Adipocyte (in vitro differentiated cells): ENCODE measurements around the gene TP63.

Experiments
- DNase-seq: peaks from one replicate; pipeline ENCODE4 v3.0.0-alpha.2; 2015; ENCODE audit warnings: low read depth
- H3K27me3 ChIP-seq: replicated peaks from 2 replicates; pipeline ENCODE4 v1.7.0; 2013; ENCODE audit warnings: mild to moderate bottlenecking, low read length, moderate library complexity; ENCODE audit not compliant: control insufficient read depth, insufficient read depth
- H3K36me3 ChIP-seq: 2 replicates; pipeline ENCODE4 v1.7.0; 2013; ENCODE audit warnings: low read length, mild to moderate bottlenecking, moderate library complexity; ENCODE audit not compliant: control insufficient read depth, insufficient read depth, severe bottlenecking
- H3K4me1 ChIP-seq: 2 replicates; pipeline ENCODE4 v1.7.0; 2013; ENCODE audit warnings: mild to moderate bottlenecking, low read length, moderate library complexity; ENCODE audit not compliant: control insufficient read depth, insufficient read depth
- H3K4me3 ChIP-seq: 2 replicates; pipeline ENCODE4 v1.7.0; 2013; ENCODE audit warnings: mild to moderate bottlenecking, low read length, moderate library complexity
- H3K9ac ChIP-seq: 2 replicates; pipeline ENCODE4 v1.7.0; 2013; ENCODE audit warnings: mild to moderate bottlenecking, low read length, moderate library complexity
- H3K9me3 ChIP-seq: 2 replicates; pipeline ENCODE4 v1.7.0; 2013; ENCODE audit warnings: mild to moderate bottlenecking, low read length, moderate library complexity; ENCODE audit not compliant: control insufficient read depth

The TP63 gene

GRCh38 chr3:189871418-189871817 lies 240.2 kb downstream of the TP63 start:
- peaks cover 4% of the 10 kb centered on the region for H3K9me3 ChIP-seq
- H3K9ac ChIP-seq: no peak overlapping the region
- no peaks in the 10 kb centered on the region for H3K4me1 ChIP-seq
- no peaks in the 10 kb centered on the region for H3K36me3 ChIP-seq
- no peak overlapping the region for H3K4me3 ChIP-seq
- H3K27me3 ChIP-seq: no peaks in the 10 kb centered on the region
- no peak for DNase-seq

- Histone ChIP-seq H3K36me3 (no peaks in the 10 kb centered on the region), H3K4me3 (no peak overlapping the region), H3K4me1 (peaks cover 3% of the 10 kb centered on the region), H3K9me3 (no peaks in the 10 kb centered on the region), H3K9ac (no peak overlapping the region), H3K27me3 (no peaks in the 10 kb centered on the region)
- no peak for DNase-seq
Observed at GRCh38 chr3:189883113-189883753, 252.0 kb downstream of the TP63 start.

GRCh38 chr3:189890496-189890895 lies 259.3 kb downstream of the TP63 start:
- Histone ChIP-seq H3K27me3 (no peaks in the 10 kb centered on the region), H3K36me3 (no peaks in the 10 kb centered on the region), H3K9me3 (no peaks in the 10 kb centered on the region), H3K4me3 (no peak overlapping the region), H3K9ac (no peak overlapping the region), H3K4me1 (no peaks in the 10 kb centered on the region)
- no peak for DNase-seq

GRCh38 chr3:189896533-189896932 lies 265.3 kb downstream of the TP63 start:
- Histone ChIP-seq H3K4me3 (no peak overlapping the region), H3K4me1 (peaks cover 9% of the 10 kb centered on the region), H3K9me3 (no peaks in the 10 kb centered on the region), H3K27me3 (no peaks in the 10 kb centered on the region), H3K9ac (no peak overlapping the region), H3K36me3 (no peaks in the 10 kb centered on the region)
- DNase-seq: no peak

- DNase-seq: no peak
- Histone ChIP-seq H3K4me1 (peaks cover 15% of the 10 kb centered on the region), H3K9ac (no peak overlapping the region), H3K36me3 (no peaks in the 10 kb centered on the region), H3K4me3 (no peak overlapping the region), H3K27me3 (no peaks in the 10 kb centered on the region), H3K9me3 (no peaks in the 10 kb centered on the region)
Observed at GRCh38 chr3:189897406-189897805, 266.2 kb downstream of the TP63 start.

GRCh38 chr3:189898559-189899153 lies 267.5 kb downstream of the TP63 start:
- H3K9ac ChIP-seq: no peak overlapping the region
- no peaks in the 10 kb centered on the region for H3K36me3 ChIP-seq
- H3K9me3 ChIP-seq: no peaks in the 10 kb centered on the region
- DNase-seq: peak; percentile 63
- peaks cover 25% of the 10 kb centered on the region for H3K4me1 ChIP-seq
- H3K4me3 ChIP-seq: no peak overlapping the region
- no peaks in the 10 kb centered on the region for H3K27me3 ChIP-seq

- no peak overlapping the region for H3K4me3 ChIP-seq
- no peaks in the 10 kb centered on the region for H3K27me3 ChIP-seq
- H3K9me3 ChIP-seq: no peaks in the 10 kb centered on the region
- H3K36me3 ChIP-seq: no peaks in the 10 kb centered on the region
- H3K9ac ChIP-seq: no peak overlapping the region
- peaks cover 25% of the 10 kb centered on the region for H3K4me1 ChIP-seq
- DNase-seq: no peak
Observed at GRCh38 chr3:189899186-189899585, 268.0 kb downstream of the TP63 start.

- Histone ChIP-seq H3K27me3 (no peaks in the 10 kb centered on the region), H3K36me3 (no peaks in the 10 kb centered on the region), H3K4me3 (no peak overlapping the region), H3K4me1 (peaks cover 25% of the 10 kb centered on the region), H3K9ac (no peak overlapping the region), H3K9me3 (no peaks in the 10 kb centered on the region)
- DNase-seq: no peak
Observed at GRCh38 chr3:189900578-189900977, 269.4 kb downstream of the TP63 start.

- Histone ChIP-seq H3K4me3 (no peak overlapping the region), H3K9ac (no peak overlapping the region), H3K27me3 (no peaks in the 10 kb centered on the region), H3K4me1 (peaks cover 25% of the 10 kb centered on the region), H3K9me3 (no peaks in the 10 kb centered on the region), H3K36me3 (no peaks in the 10 kb centered on the region)
- DNase-seq: no peak
Observed at GRCh38 chr3:189901481-189901880, 270.3 kb downstream of the TP63 start.

- peaks cover 25% of the 10 kb centered on the region for H3K4me1 ChIP-seq
- no peaks in the 10 kb centered on the region for H3K9me3 ChIP-seq
- H3K27me3 ChIP-seq: no peaks in the 10 kb centered on the region
- H3K9ac ChIP-seq: no peak overlapping the region
- H3K4me3 ChIP-seq: no peak overlapping the region
- no peaks in the 10 kb centered on the region for H3K36me3 ChIP-seq
- no peak for DNase-seq
Observed at GRCh38 chr3:189902230-189903186, 271.3 kb downstream of the TP63 start.

- DNase-seq: no peak
- no peaks in the 10 kb centered on the region for H3K9me3 ChIP-seq
- H3K36me3 ChIP-seq: no peaks in the 10 kb centered on the region
- peaks cover 30% of the 10 kb centered on the region for H3K4me1 ChIP-seq
- H3K27me3 ChIP-seq: no peaks in the 10 kb centered on the region
- no peak overlapping the region for H3K4me3 ChIP-seq
- H3K9ac ChIP-seq: no peak overlapping the region
Observed at GRCh38 chr3:189903562-189904250, 272.5 kb downstream of the TP63 start.
